Keratinocyte (primary cell): Measurements from ENCODE around the gene GFM2. TPM values are rescaled to one million over a fixed set of nuclear protein-coding genes. Genes with fewer than 3 reads are reported as not detected.

Experiments used
- DNase-seq: peaks from one replicate; pipeline ENCODE4 v3.0.0-alpha.2; 2011; ENCODE audit warnings: low read depth, missing footprints, low spot score
- FAIRE-seq: peaks from 2 replicates; lab custom pipeline; 2011; peaks lifted over from hg19 to GRCh38; lab: Jason Lieb, UNC
- H2AFZ ChIP-seq: 2 replicates; pipeline ENCODE4 v1.6.0; 2012; ENCODE audit warnings: low read length, control low read depth, inconsistent platforms; ENCODE audit not compliant: control insufficient read depth
- H3K27ac ChIP-seq: 2 replicates; pipeline ENCODE4 v1.5.1; 2011; ENCODE audit warnings: low read length; ENCODE audit not compliant: control insufficient read depth, insufficient read depth
- H3K27me3 ChIP-seq: 3 replicates; pipeline ENCODE4 v1.6.0; 2011; ENCODE audit warnings: low read length; ENCODE audit not compliant: control insufficient read depth, insufficient read depth; ENCODE audit errors: extremely low read depth
- H3K36me3 ChIP-seq, 2 experiments: 2 replicates in 1 of 2; 3 replicates in 1 of 2; pipeline ENCODE4 v1.5.1; 2011; ENCODE audit warnings: low read length in 2 of 2, mild to moderate bottlenecking in 1 of 2; ENCODE audit not compliant: control insufficient read depth in 2 of 2, insufficient read depth in 2 of 2; ENCODE audit errors: extremely low read depth in 1 of 2
- H3K4me1 ChIP-seq: 3 replicates; pipeline ENCODE4 v1.5.1; 2011; ENCODE audit warnings: low read length; ENCODE audit not compliant: control insufficient read depth, insufficient read depth; ENCODE audit errors: extremely low read depth
- H3K4me2 ChIP-seq: 3 replicates; pipeline ENCODE4 v1.6.0; 2011; ENCODE audit warnings: low read depth, low read length; ENCODE audit not compliant: control insufficient read depth, insufficient read depth; ENCODE audit errors: extremely low read depth
- H3K4me3 ChIP-seq, 3 experiments: fragments of 200-600 bp in 1 of 3; sonication (generic) in 1 of 3; 2 replicates in 2 of 3; 3 replicates in 1 of 3; pipeline ENCODE4 v1.5.1; 2011 to 2016; ENCODE audit warnings: low read length in 3 of 3, mild to moderate bottlenecking in 3 of 3, control low read depth in 2 of 3, inconsistent platforms in 1 of 3, low read depth in 1 of 3, mixed read lengths in 1 of 3, mixed run types in 1 of 3, moderate library complexity in 1 of 3; ENCODE audit not compliant: control insufficient read depth in 2 of 3, insufficient read depth in 2 of 3; ENCODE audit errors: extremely low read depth in 1 of 3
- H3K79me2 ChIP-seq: 2 replicates; pipeline ENCODE4 v1.6.0; 2012; ENCODE audit warnings: low read length; ENCODE audit not compliant: control insufficient read depth, insufficient read depth
- H3K9ac ChIP-seq: 3 replicates; pipeline ENCODE4 v1.6.0; 2011; ENCODE audit warnings: low read length; ENCODE audit not compliant: control insufficient read depth, insufficient read depth; ENCODE audit errors: extremely low read depth
- H3K9me1 ChIP-seq: 3 replicates; pipeline ENCODE4 v1.6.0; 2011; ENCODE audit warnings: low read length; ENCODE audit not compliant: control insufficient read depth, insufficient read depth; ENCODE audit errors: extremely low read depth
- H3K9me3 ChIP-seq: 2 replicates; pipeline ENCODE4 v1.5.1; 2012; ENCODE audit warnings: low read depth, low read length; ENCODE audit not compliant: control insufficient read depth
- H4K20me1 ChIP-seq: 3 replicates; pipeline ENCODE4 v1.6.0; 2011; ENCODE audit warnings: low read length; ENCODE audit not compliant: control insufficient read depth, insufficient read depth; ENCODE audit errors: extremely low read depth
- CTCF ChIP-seq, 3 experiments: IDR thresholded peaks in 1 of 3; conservative IDR thresholded peaks in 1 of 3; optimal IDR thresholded peaks in 1 of 3; 2 replicates in 2 of 3; 3 replicates in 1 of 3; pipeline versions ENCODE3 to v1.5.1; 2011; ENCODE audit warnings: low read length in 3 of 3, mild to moderate bottlenecking in 3 of 3, moderate library complexity in 2 of 3, control low read depth in 1 of 3, inconsistent platforms in 1 of 3; ENCODE audit not compliant: insufficient read depth in 2 of 3; ENCODE audit errors: extremely low read depth in 1 of 3
- EZH2 ChIP-seq: IDR thresholded peaks from one replicate; pipeline ENCODE4 v1.6.1; 2012; ENCODE audit warnings: inconsistent platforms, mild to moderate bottlenecking, low read length, moderate library complexity
- dilution Hi-C: fragments of 300-500 bp; cut with MboI; formaldehyde crosslinking; loops from one replicate; pipeline ENCODE4 v1.7.0; 2020; ENCODE audit warnings: low sequenced_read_pairs; ENCODE audit not compliant: extremely low pct_ligation_motif_present
- polyA plus RNA-seq, 5 experiments: library from polyadenylated mRNA; depleted of rRNA in 3 of 5; stranded (reverse) in 3 of 5; stranded (forward) in 1 of 5; unstranded in 1 of 5; fragments of >200 nt; gene quantifications; 1 replicate in 1 of 5; 2 replicates in 3 of 5; 3 replicates in 1 of 5; pipeline versions ENCODE4 v1.2.1 to v1.2.3, GENCODE V29; 2011 to 2012; ENCODE audit warnings: missing spikeins in 2 of 5, low read depth in 1 of 5, low replicate concordance in 1 of 5

GFM2 gene
- polyA plus RNA-seq, 1 donor (not counting 4 experiments of a cell fraction or from before 2014, with no cell fraction given), result 55.4 TPM

- H3K4me2 ChIP-seq, result peak overlapping the region; percentile 80
- H3K4me3 ChIP-seq, result peak overlapping the region in 2 of 3 experiments; percentile 31 to 41
- peaks cover 51% of the 10 kb centered on the region for H3K79me2 ChIP-seq
- dilution Hi-C loops, result no loop called here
- H3K9me3 ChIP-seq, result no peaks in the 10 kb centered on the region
- H3K27ac ChIP-seq, result peak overlapping the region; percentile 96
- DNase-seq (no peak), FAIRE-seq (no peak)
- H3K27me3 ChIP-seq, result no peaks in the 10 kb centered on the region
- no peaks in the 10 kb centered on the region for H3K9me1 ChIP-seq
- H2AFZ ChIP-seq, result no peak overlapping the region
- peaks cover 66% of the 10 kb centered on the region for H3K4me1 ChIP-seq
- peaks cover 0 to 3% of the 10 kb centered on the region in 2 experiments for H3K36me3 ChIP-seq
- H3K9ac ChIP-seq, result peak overlapping the region; percentile 64
- TF ChIP-seq CTCF (optimal IDR thresholded peaks at IDR 0.05 in 1 of 3, IDR thresholded peaks at IDR 0.05 in 1 of 3, conservative IDR thresholded peaks at IDR 0.05 in 1 of 3; ENCODE audit: extremely low read depth in 1 of 3, insufficient read depth in 2 of 3, low read length in 3 of 3) (no peak), EZH2 (no peak)
- H4K20me1 ChIP-seq, result no peaks in the 10 kb centered on the region
Measured at GRCh38 chr5:74763504-74763903, 3.4 kb downstream of the GFM2 start.

GRCh38 chr5:74762599-74762998, 4.3 kb downstream of the GFM2 start:
- H3K9me3 ChIP-seq, result no peaks in the 10 kb centered on the region
- FAIRE-seq, result peak; percentile 99
- no peak for TF ChIP-seq CTCF (optimal IDR thresholded peaks at IDR 0.05 in 1 of 3, IDR thresholded peaks at IDR 0.05 in 1 of 3, conservative IDR thresholded peaks at IDR 0.05 in 1 of 3; ENCODE audit: extremely low read depth in 1 of 3, insufficient read depth in 2 of 3, low read length in 3 of 3)
- no peak for TF ChIP-seq EZH2

More at GRCh38 chr5:74762599-74762998, 4.3 kb downstream of the GFM2 start:
- H3K27ac ChIP-seq, result peak overlapping the region; percentile 96
- H3K4me1 ChIP-seq, result peaks cover 58% of the 10 kb centered on the region
- H3K27me3 ChIP-seq, result no peaks in the 10 kb centered on the region
- H3K9me1 ChIP-seq, result no peaks in the 10 kb centered on the region
- peaks cover 42% of the 10 kb centered on the region for H3K79me2 ChIP-seq
- H2AFZ ChIP-seq, result no peak overlapping the region
- dilution Hi-C loops, result no loop called here
- no peaks in the 10 kb centered on the region for H4K20me1 ChIP-seq
- peak overlapping the region; percentile 80 for H3K4me2 ChIP-seq
- peak overlapping the region in 2 of 3 experiments; percentile 31 to 41 for H3K4me3 ChIP-seq
- H3K36me3 ChIP-seq, result peaks cover 0 to 3% of the 10 kb centered on the region in 2 experiments
- DNase-seq, result peak; percentile 94
- H3K9ac ChIP-seq, result peak overlapping the region; percentile 64
